Measurements from ENCODE around the gene CYTH1.

The CYTH1 gene

DNA sequence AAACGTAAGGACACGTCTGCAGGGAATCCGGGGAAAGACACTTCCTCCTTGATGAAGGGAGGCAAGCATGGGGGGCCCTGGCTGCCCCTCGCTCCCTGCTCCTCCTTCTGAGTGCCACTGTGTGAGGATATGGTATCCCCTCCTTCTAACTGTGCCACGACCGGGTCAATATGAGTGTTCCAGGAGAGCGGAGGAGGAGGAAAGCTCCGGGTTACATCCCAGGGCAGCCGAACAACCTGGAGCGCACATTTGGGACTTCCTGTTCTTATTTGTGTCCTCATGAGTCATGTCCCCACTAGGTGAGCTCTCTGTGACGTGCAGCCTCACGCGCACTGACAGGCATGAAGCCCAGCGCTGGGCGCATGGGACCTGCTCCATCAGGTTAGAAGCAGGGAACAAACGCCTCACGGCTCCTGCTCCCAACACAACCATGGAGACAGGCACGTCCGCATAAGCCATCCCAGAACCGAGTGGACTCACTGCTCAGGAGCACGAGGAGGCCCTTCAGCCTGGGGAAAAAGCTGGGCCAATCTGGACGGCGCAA is 112.0 kb downstream of the CYTH1 start:
- DNase-seq (ENCODE audit: low spot score), result no peak

- no peak for DNase-seq (ENCODE audit: low spot score)
Observed at GRCh38 chr17:78669256-78669974, 112.7 kb downstream of the CYTH1 start.

GRCh38 chr17:78668847-78669246 is 113.2 kb downstream of the CYTH1 start:
- no peak for DNase-seq (ENCODE audit: low spot score)

- DNase-seq (ENCODE audit: low spot score), result no peak
Observed at GRCh38 chr17:78667741-78668640, 114.1 kb downstream of the CYTH1 start.

DNA sequence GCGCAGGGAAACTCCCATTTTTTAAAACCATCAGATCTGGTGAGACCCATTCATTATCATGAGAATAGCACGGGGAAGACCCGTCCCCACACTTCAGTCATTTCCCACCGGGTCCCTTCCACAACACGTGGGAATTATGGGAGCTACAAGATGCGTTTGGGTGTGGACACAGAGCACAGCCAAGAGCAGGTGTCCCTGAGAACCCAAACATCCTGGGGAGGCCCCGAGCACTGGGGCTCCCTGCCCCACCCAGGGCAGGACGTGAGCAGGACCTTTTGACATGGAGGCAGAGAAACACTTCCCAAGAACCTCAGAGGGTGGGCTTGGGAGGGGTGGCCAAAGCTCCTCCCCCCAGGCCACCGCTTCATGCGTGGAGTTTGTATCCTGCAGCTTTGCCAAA is 115.0 kb downstream of the CYTH1 start:
- no peak for DNase-seq (ENCODE audit: low spot score)

DNA sequence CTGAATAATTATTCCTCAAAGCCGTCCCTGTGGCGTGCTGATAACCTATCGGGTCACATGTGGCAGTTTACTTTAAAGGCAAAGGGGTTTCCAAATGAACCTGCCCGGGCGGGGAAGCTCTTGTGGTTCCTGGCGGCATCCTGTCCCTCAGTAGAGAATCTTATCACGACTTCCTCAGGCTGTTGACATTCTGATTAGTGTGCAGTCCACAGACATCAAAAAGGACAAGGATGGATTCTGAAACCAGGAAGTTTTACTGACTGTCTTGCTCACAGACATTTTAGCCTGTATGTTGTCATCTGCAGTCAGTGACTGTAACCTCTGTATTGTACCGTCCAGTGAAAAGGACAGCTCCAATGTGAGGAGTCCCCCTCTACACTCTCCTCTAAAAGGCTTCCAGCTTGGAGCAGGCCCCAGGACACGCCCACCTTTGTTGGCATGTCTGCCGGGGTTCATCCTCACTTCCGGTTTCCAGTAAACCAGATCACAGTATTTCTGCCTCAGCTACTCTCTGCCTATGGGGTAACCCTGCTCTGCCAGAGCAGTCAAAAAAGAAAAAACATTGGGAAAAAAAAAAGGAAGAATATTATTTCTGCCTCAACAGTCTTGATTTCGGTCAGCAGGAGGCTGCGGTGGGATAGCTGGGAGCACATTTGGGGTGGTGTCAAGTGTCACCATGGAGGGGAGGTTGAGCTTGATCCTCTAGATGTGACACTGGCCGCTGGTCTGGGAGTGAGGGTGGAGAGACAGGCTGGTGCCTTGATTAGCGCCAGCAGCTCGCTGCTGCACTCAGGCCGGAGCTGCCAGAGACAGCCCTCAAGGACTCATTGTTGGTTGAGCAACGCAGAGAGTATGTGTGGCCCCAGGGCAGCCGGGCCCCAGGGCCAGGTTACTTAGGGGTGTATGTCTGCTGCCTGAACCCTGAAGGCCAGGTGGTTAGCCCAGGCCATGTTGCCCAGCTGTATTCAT is 115.8 kb downstream of the CYTH1 start:
- DNase-seq (ENCODE audit: low spot score), result no peak

GRCh38 chr17:78665387-78665951 is 116.6 kb downstream of the CYTH1 start:
- DNase-seq (ENCODE audit: low spot score), result no peak

- no peak for DNase-seq (ENCODE audit: low spot score)
Observed at GRCh38 chr17:78664476-78665386, 117.3 kb downstream of the CYTH1 start.

GRCh38 chr17:78661093-78661770 is 120.8 kb downstream of the CYTH1 start:
- DNase-seq (ENCODE audit: low spot score), result no peak

DNA sequence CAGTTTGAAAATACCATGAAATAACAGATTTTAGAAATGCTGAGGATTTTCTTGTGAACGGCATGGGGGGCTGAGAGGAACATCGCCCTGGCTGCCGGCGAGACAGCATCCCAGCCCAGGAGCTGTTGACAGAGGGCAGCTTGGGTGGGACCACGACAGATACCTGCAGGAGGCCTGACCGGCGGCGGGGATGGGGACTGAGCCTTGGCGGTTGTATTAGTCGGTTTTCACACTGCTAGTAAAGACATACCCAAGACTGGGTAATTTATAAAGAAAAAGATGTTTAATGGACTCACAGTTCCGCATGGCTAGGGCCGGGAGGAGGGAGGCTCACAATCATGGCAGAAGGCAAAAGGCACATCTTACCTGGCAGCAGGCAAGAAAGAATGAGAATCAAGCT is 122.5 kb downstream of the CYTH1 start:
- DNase-seq (ENCODE audit: low spot score), result no peak

DNA sequence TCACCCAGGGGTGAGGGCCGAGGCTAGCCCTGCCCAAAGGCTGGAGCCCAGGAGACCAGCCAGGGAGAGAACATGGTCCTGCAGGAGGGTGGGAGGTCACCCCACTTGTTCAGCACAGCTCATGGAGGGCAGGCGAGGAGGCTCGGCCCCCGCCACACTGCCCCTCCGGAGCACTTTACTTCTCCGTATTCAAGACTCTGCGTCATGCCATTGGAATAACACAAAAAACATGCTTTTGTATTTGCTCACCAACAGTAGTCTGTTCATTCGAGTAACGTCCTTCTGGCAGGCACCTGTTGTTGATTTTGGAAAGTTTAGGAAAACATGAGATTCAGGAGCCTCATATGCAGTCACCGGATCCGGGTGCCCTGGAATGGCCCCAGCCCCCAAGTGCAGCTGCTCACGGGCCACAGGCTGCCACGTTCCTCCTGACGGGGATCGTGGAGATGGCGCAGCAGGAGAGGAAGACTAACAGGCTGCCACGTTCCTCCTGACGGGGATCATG is 123.7 kb downstream of the CYTH1 start:
- no peak for DNase-seq (ENCODE audit: low spot score)

DNA sequence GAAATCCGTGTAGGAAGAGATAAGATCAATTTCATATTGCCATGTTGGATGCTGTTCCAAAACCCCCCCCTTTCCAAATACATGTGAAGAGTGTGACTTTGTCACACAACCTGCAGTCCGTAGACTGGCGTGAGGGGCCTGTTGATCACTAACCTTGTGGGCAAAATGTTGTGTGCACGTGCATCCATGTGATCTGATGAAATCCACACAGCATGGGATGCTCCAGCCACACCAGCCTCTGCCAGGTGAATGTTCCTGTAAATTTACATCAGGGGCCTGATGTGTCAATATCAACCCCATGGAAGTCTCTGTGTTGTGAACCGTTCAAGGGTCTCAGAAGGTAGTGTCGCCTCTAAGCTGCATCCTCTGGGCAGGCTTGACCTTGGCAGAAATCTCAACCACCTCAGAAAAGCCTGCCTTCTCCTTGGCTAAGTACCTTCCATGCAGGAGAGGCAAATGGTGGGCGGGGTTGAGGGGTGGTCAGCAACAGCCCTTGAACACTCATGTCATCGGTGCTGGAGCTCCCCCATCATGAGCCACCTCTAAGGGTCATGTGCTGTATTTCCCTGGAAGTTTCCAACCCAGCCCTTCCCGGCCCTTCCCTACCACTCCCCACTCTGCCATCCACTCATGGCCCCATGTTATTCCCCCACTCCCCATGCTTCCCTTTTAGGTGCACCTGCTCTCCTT is 126.7 kb downstream of the CYTH1 start:
- no peak for DNase-seq (ENCODE audit: low spot score)

DNA sequence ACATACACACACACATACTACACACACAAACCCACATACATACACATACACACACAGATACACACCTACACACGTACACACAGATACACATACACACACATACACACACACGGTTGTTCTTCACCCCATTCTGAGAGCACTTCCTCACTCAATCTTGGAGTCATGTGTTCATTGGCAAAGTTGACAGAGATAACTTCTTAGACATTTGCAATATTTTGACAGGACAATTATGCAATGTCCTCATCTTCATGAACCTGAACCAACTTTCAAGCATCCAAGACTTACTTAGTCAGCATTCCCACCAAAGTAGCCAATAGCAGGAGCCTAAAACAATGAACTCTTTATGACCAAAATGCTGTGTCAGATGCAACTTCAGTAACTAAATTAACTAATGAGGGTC is 127.7 kb downstream of the CYTH1 start:
- DNase-seq (ENCODE audit: low spot score), result no peak

DNA sequence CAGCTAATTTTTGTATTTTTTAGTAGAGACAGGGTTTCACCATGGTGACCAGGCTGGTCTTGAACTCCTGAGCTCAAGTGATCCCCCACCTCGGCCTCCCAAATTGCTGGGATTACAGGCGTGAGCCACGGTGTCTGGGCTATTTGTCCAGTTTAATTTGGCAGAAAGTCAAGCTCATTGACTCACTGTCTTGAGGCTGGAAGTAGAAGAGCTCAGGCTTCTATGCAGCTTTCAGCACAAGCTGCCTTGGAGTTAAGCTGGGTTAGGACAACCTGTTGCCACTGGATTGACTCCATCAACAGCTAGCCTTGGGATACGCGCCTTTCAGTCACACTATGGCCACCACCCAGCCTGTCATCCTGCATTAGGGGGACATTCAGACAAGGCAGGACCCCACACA is 128.7 kb downstream of the CYTH1 start:
- DNase-seq (ENCODE audit: low spot score), result no peak

DNA sequence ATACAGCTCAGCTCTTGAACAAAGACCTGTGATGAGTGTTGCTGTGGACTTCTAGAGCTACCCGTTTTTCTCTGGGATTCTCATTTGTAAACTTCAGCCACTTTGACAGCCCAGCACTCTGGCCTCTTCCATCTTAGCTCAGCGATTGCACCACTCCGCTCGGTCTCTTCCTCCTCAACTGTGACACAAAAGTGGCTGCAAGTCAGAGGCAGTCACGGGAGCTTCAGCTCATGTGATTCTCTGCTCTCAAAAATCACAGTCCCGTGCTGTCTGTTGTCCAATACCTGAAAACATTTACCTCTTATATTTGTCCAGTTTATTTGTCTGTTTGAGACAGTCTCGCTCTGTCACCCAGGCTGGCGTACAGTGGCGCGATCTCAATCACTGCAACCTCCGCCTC is 129.2 kb downstream of the CYTH1 start:
- no peak for DNase-seq (ENCODE audit: low spot score)

DNA sequence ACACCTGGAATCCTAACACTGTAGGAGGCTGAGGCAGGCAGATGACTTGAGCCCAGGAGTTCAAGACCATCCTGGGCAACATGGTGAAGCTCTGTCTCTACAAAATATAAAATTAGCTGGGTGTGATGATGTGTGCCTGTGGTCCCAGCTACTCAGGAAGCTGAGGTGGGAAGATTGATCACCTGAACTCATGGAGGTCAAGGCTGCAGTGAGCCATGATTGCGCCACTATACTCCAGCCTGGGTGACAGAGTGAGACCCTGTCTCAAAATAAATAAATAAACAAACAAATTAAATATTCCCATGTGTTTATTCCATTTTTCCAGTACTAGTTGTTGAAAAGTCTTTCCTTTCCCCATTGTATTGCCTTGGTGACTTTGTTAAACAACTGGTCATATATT is 130.0 kb downstream of the CYTH1 start:
- DNase-seq (ENCODE audit: low spot score), result no peak

GRCh38 chr17:78651554-78651953 is 130.5 kb downstream of the CYTH1 start:
- DNase-seq (ENCODE audit: low spot score), result no peak

DNA sequence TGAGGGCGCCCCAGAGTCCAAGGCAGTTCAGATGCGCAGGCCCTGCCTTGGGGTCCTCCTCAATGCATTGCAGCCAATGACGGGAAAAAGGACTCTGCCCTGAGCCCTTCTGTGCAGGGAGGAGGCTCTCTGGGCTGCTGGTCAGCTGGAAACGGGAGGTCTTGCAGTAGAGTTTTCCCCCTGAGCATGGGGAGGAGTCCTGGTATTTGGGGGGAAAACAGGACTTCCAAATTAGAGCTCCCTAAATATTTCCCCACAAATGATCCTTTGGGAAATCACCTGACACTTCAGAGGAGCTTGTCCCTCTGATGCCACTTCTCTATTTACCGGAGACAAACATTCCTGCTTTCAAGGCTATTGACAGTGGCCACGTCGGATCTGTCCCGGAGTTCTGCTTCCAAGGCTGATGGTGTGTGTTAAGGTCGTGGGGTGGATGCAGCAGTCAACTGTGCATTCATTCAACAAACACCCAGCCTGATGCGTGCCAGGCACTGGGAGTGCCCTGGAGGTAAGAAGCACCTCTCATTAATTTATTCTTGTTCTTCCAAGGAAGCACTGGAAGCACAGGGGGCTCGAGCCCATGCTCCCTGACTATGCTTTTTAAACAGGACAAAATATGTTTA is 131.9 kb downstream of the CYTH1 start:
- DNase-seq (ENCODE audit: low spot score), result no peak

- no peak for DNase-seq (ENCODE audit: low spot score)
Observed at GRCh38 chr17:78648293-78648692, 133.8 kb downstream of the CYTH1 start.
